Hippocampal formation (tissue), 2 donors: Measurements from ENCODE around the gene SIVA1.

Source experiments
- DNase-seq, 2 donors: peaks; one replicate each; lab custom pipeline; 2025; lab: John Stamatoyannopoulos, UW

Gene SIVA1

GRCh38 chr14:104751539-104752422 lies 1.2 kb upstream of the SIVA1 start:
- no peak for DNase-seq

- no peak for DNase-seq
Observed at GRCh38 chr14:104752423-104752734, 568 bp upstream of the SIVA1 start.

- DNase-seq: no peak
Observed at GRCh38 chr14:104753528-104754212, 723 bp downstream of the SIVA1 start.

GRCh38 chr14:104754213-104754851 lies 1.4 kb downstream of the SIVA1 start:
- no peak for DNase-seq

GRCh38 chr14:104755621-104756020 lies 2.7 kb downstream of the SIVA1 start:
- no peak for DNase-seq

GRCh38 chr14:104756477-104757237 lies 3.7 kb downstream of the SIVA1 start:
- DNase-seq: no peak

GRCh38 chr14:104757238-104757585 lies 4.3 kb downstream of the SIVA1 start:
- DNase-seq: no peak

- no peak for DNase-seq
Observed at GRCh38 chr14:104757681-104758392, 4.9 kb downstream of the SIVA1 start.

- no peak for DNase-seq
Observed at GRCh38 chr14:104758981-104759969, 6.3 kb downstream of the SIVA1 start.

GRCh38 chr14:104765517-104765916 lies 12.6 kb downstream of the SIVA1 start:
- no peak for DNase-seq

- DNase-seq: no peak
Observed at GRCh38 chr14:104766256-104766862, 13.4 kb downstream of the SIVA1 start.

GRCh38 chr14:104766863-104767633 lies 14.1 kb downstream of the SIVA1 start:
- DNase-seq: no peak

GRCh38 chr14:104767634-104767918 lies 14.6 kb downstream of the SIVA1 start:
- DNase-seq: no peak

- peak; percentile 46 to 82 for DNase-seq
Observed at GRCh38 chr14:104768437-104769323, 15.7 kb downstream of the SIVA1 start.

GRCh38 chr14:104769324-104770071 lies 16.6 kb downstream of the SIVA1 start:
- DNase-seq: no peak

- no peak for DNase-seq
Observed at GRCh38 chr14:104770072-104770579, 17.2 kb downstream of the SIVA1 start.

- DNase-seq: no peak
Observed at GRCh38 chr14:104770851-104771272, 17.9 kb downstream of the SIVA1 start.
